Measurements from ENCODE around the gene ONECUT2. TPM values are rescaled to one million over a fixed set of nuclear protein-coding genes. Genes with fewer than 3 reads are reported as not detected.
A peak's percentile ranks its signal among the peaks of the same experiment; 100 is the strongest.

Gene ONECUT2
- total and polyA plus RNA-seq, 2 donors from 2014 or later = 0.02 to 0.22 TPM

- Histone ChIP-seq H3K4me1 (ENCODE audit: control insufficient read depth in 2 of 3, insufficient read depth in 2 of 3, low read depth in 1 of 3, low read length in 3 of 3) (peaks cover 0 to 5% (median 0%) of the 10 kb centered on the region in 3 donors), H3K4me3 (ENCODE audit: low read length in 3 of 3) (no peak overlapping the region), H3K36me3 (ENCODE audit: control insufficient read depth in 2 of 3, insufficient read depth in 3 of 3, low read length in 3 of 3) (no peaks in the 10 kb centered on the region), H3K27me3 (ENCODE audit: control insufficient read depth, insufficient read depth, low read length) (peaks cover 75% of the 10 kb centered on the region), H3K9ac (ENCODE audit: low read length in 3 of 3) (no peak overlapping the region), H3K27ac (ENCODE audit: low read depth in 2 of 2, low read length in 2 of 2) (no peak overlapping the region), H3K9me3 (ENCODE audit: control insufficient read depth in 2 of 3, insufficient read depth in 1 of 3, low read length in 3 of 3) (peaks cover 0 to 3% (median 0%) of the 10 kb centered on the region in 3 donors)
- intact Hi-C loops (cut with DNase I) = no loop called here
- peak in 3 of 5 donors; percentile 9 to 58 (median 19) for DNase-seq
- no peak for TF ChIP-seq CTCF (IDR thresholded peaks at IDR 0.05; ENCODE audit: borderline replicate concordance, extremely low read depth, insufficient read depth)
- no peak for FAIRE-seq
These were observed 5.8 kb upstream of the ONECUT2 start for GRCh38 chr18:57429167-57430078.

GRCh38 chr18:57430079-57431001 lies 4.8 kb upstream of the ONECUT2 start:
- H3K4me1 ChIP-seq (ENCODE audit: control insufficient read depth in 2 of 3, insufficient read depth in 2 of 3, low read depth in 1 of 3, low read length in 3 of 3) = peaks cover 0 to 10% (median 0%) of the 10 kb centered on the region in 3 donors
- H3K4me3 ChIP-seq (ENCODE audit: low read length in 3 of 3) = no peak overlapping the region
- no peak overlapping the region for H3K9ac ChIP-seq (ENCODE audit: low read length in 3 of 3)
- peaks cover 0 to 3% (median 0%) of the 10 kb centered on the region in 3 donors for H3K9me3 ChIP-seq (ENCODE audit: control insufficient read depth in 2 of 3, insufficient read depth in 1 of 3, low read length in 3 of 3)
- intact Hi-C loops (cut with DNase I) = no loop called here
- TF ChIP-seq CTCF (IDR thresholded peaks at IDR 0.05; ENCODE audit: borderline replicate concordance, extremely low read depth, insufficient read depth) = no peak
- H3K36me3 ChIP-seq (ENCODE audit: control insufficient read depth in 2 of 3, insufficient read depth in 3 of 3, low read length in 3 of 3) = no peaks in the 10 kb centered on the region
- H3K27me3 ChIP-seq (ENCODE audit: control insufficient read depth, insufficient read depth, low read length) = peaks cover 71% of the 10 kb centered on the region
- FAIRE-seq (no peak), DNase-seq (peak in 4 of 5 donors; percentile 14 to 48 (median 32))
- no peak overlapping the region for H3K27ac ChIP-seq (ENCODE audit: low read depth in 2 of 2, low read length in 2 of 2)

- intact Hi-C loops (cut with DNase I) = no loop called here
- DNase-seq = peak in 1 of 5 donors; percentile 14
- no peak overlapping the region for H3K27ac ChIP-seq (ENCODE audit: low read depth in 2 of 2, low read length in 2 of 2)
- peaks cover 0 to 12% (median 0%) of the 10 kb centered on the region in 3 donors for H3K4me1 ChIP-seq (ENCODE audit: control insufficient read depth in 2 of 3, insufficient read depth in 2 of 3, low read depth in 1 of 3, low read length in 3 of 3)
- no peaks in the 10 kb centered on the region for H3K36me3 ChIP-seq (ENCODE audit: control insufficient read depth in 2 of 3, insufficient read depth in 3 of 3, low read length in 3 of 3)
- TF ChIP-seq CTCF (IDR thresholded peaks at IDR 0.05; ENCODE audit: borderline replicate concordance, extremely low read depth, insufficient read depth) = no peak
- H3K9ac ChIP-seq (ENCODE audit: low read length in 3 of 3) = no peak overlapping the region
- peaks cover 71% of the 10 kb centered on the region for H3K27me3 ChIP-seq (ENCODE audit: control insufficient read depth, insufficient read depth, low read length)
- no peak overlapping the region for H3K4me3 ChIP-seq (ENCODE audit: low read length in 3 of 3)
- no peak for FAIRE-seq
- H3K9me3 ChIP-seq (ENCODE audit: control insufficient read depth in 2 of 3, insufficient read depth in 1 of 3, low read length in 3 of 3) = peaks cover 0 to 3% (median 0%) of the 10 kb centered on the region in 3 donors
These were observed 4.2 kb upstream of the ONECUT2 start for GRCh38 chr18:57431002-57431382.
